K562 (cell line): ENCODE data around the gene SERTAD1. TPM values are rescaled to one million over a fixed set of nuclear protein-coding genes. Genes with fewer than 3 reads are reported as not detected.

Experiments
- DPF2 ChIP-seq: fragments of 450-650 bp; IDR thresholded peaks from 2 replicates; pipeline ENCODE4 v1.6.1; 2016
- HIVEP1 ChIP-seq: fragments of 250-450 bp; sonication (Bioruptor Pico); IDR thresholded peaks from 2 replicates; pipeline ENCODE4 v1.4.0; 2020; ENCODE audit warnings: mild to moderate bottlenecking
- KDM5B ChIP-seq: fragments of 200-600 bp; sonication (generic); IDR thresholded peaks from 2 replicates; pipeline ENCODE4 v1.6.1; 2012; ENCODE audit warnings: low read depth, mild to moderate bottlenecking, moderate library complexity, low read length, control low read depth, inconsistent platforms; ENCODE audit not compliant: insufficient replicate concordance
- KLF13 ChIP-seq: fragments of 450-650 bp; IDR thresholded peaks from 2 replicates; pipeline ENCODE4 v1.6.1; 2016; ENCODE audit warnings: missing genetic modification characterization, low read depth, mild to moderate bottlenecking, missing compliant biosample characterization, moderate library complexity, borderline replicate concordance
- POLR2H ChIP-seq: IDR thresholded peaks from 2 replicates; pipeline ENCODE4 v1.6.1; 2016; ENCODE audit warnings: missing genetic modification characterization, low read depth, mild to moderate bottlenecking, control low read depth, missing compliant biosample characterization, moderate library complexity
- PTBP1 ChIP-seq: fragments of 200-400 bp; formaldehyde crosslinking; IDR thresholded peaks from 2 replicates; pipeline ENCODE4 v1.6.1; 2017; ENCODE audit warnings: low read depth, low read length
- TAF1 ChIP-seq: IDR thresholded peaks from 2 replicates; pipeline ENCODE4 v1.6.1; 2011; ENCODE audit warnings: mild to moderate bottlenecking, low read length, moderate library complexity; ENCODE audit not compliant: insufficient read depth, control insufficient read depth, severe bottlenecking; ENCODE audit errors: extremely low read depth
- TBL1XR1 ChIP-seq, 2 experiments: IDR thresholded peaks; 2 replicates each; pipeline ENCODE4 v1.6.1; 2012; ENCODE audit warnings: improper control_type of control experiment in 2 of 2, low read length in 2 of 2, mild to moderate bottlenecking in 1 of 2
- ZNF24 ChIP-seq: fragments of 450-650 bp; IDR thresholded peaks from 2 replicates; pipeline ENCODE4 v1.6.1; 2016
- polyA plus RNA-seq, 8 experiments: library from polyadenylated mRNA; depleted of rRNA in 4 of 8; stranded (reverse) in 5 of 8; unstranded in 3 of 8; fragments of >200 nt; fragmentation: Nextera tagmentation in 2 of 8; fragmentation: Illumina TruSeq in 1 of 8; extraction: Ambion mirVana in 2 of 8; extraction: Trizol in 1 of 8; gene quantifications; 2 replicates each; pipeline versions ENCODE4 v1.2.1 to v1.2.3, GENCODE V29; 2011 to 2014; ENCODE audit warnings: inconsistent platforms in 1 of 8, missing spikeins in 1 of 8
- total RNA-seq, 7 experiments: library from RNA; depleted of rRNA in 6 of 7; stranded (reverse); fragments of >200 nt in 6 of 7; fragmentation: Illumina TruSeq in 2 of 7; extraction: Trizol in 2 of 7; gene quantifications; 2 replicates each; pipeline versions ENCODE4 v1.2.1 to v1.2.3, GENCODE V29; 2011 to 2021; ENCODE audit warnings: low replicate concordance in 1 of 7
- TF ChIP-seq, protein P1 (sequence below): fragments of 450-650 bp; IDR thresholded peaks from 2 replicates; pipeline ENCODE4 v1.6.1; 2017; ENCODE audit warnings: antibody characterized with exemption, mild to moderate bottlenecking
- TF ChIP-seq, protein P2 (sequence below), 2 experiments: fragments of 450-650 bp in 1 of 2; sonication (generic) in 1 of 2; formaldehyde crosslinking in 1 of 2; IDR thresholded peaks; 2 replicates each; pipeline versions ENCODE4 v1.7.1 to v1.9.0; 2016 to 2022; ENCODE audit warnings: inconsistent platforms in 1 of 2, mild to moderate bottlenecking in 1 of 2, missing genetic modification reagents in 1 of 2
- TF ChIP-seq, protein P3 (sequence below): sonication (generic); formaldehyde crosslinking; IDR thresholded peaks from 2 replicates; pipeline ENCODE4 v1.8.1; 2023; ENCODE audit warnings: mild to moderate bottlenecking, missing genetic modification reagents, moderate library complexity

SERTAD1 gene
- total and polyA plus RNA-seq, 9 of the 15 experiments (the other 6 are each of a cell fraction or from before 2014, with no cell fraction given): 0.15 to 8.7 (median 4.9) TPM

DNA sequence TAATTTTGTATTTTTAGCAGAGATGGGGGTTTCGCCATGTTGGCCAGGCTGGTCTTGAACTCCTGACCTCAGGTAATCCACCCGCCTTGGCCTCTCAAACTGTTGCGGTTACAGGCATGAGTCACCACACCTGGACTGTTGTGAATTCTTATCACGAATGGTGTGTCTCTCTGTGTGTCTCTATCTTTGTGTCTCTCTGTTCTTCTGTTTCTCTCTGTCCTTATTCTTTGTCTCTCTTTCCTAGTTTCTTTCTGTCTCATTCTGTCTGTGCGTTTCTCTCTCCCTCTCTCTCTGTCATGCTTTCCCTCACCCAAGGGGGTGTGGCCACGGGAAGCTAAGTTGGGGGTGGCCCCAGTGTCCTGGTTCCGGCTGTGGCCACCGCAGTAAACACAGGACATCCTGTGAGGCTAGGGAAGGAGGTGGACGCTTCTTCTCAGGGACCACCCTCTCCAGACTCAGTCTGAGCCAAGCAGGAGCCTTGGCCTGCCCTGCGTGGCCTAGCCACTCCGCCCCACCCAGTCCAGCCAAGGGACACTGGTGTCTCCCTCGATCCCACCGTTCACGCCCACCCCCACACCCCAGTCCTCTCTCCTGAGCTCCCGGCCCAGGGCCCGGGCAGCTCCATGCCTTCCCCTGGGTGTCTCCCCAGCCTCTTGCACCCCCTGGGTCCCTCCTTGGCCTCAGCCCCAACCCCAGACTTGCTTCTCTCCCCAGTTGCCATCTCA, 8.7 kb downstream of the SERTAD1 start (continued):
- no peak for TF ChIP-seq POLR2H (tag)
- TF ChIP-seq HIVEP1 (CRISPR knock-in tag): no peak
- TF ChIP-seq PTBP1: no peak
- peak; percentile 99 for TF ChIP-seq DPF2
- TF ChIP-seq KDM5B: peak; percentile 37
- peak in 1 of 2 experiments; percentile 58; a peak in 2 of 4 replicates for TF ChIP-seq TBL1XR1 (IDR thresholded peaks at IDR 0.05; ENCODE audit: low read length in 2 of 2)
- peak; percentile 52 for TF ChIP-seq TAF1
- TF ChIP-seq, protein P1, sequence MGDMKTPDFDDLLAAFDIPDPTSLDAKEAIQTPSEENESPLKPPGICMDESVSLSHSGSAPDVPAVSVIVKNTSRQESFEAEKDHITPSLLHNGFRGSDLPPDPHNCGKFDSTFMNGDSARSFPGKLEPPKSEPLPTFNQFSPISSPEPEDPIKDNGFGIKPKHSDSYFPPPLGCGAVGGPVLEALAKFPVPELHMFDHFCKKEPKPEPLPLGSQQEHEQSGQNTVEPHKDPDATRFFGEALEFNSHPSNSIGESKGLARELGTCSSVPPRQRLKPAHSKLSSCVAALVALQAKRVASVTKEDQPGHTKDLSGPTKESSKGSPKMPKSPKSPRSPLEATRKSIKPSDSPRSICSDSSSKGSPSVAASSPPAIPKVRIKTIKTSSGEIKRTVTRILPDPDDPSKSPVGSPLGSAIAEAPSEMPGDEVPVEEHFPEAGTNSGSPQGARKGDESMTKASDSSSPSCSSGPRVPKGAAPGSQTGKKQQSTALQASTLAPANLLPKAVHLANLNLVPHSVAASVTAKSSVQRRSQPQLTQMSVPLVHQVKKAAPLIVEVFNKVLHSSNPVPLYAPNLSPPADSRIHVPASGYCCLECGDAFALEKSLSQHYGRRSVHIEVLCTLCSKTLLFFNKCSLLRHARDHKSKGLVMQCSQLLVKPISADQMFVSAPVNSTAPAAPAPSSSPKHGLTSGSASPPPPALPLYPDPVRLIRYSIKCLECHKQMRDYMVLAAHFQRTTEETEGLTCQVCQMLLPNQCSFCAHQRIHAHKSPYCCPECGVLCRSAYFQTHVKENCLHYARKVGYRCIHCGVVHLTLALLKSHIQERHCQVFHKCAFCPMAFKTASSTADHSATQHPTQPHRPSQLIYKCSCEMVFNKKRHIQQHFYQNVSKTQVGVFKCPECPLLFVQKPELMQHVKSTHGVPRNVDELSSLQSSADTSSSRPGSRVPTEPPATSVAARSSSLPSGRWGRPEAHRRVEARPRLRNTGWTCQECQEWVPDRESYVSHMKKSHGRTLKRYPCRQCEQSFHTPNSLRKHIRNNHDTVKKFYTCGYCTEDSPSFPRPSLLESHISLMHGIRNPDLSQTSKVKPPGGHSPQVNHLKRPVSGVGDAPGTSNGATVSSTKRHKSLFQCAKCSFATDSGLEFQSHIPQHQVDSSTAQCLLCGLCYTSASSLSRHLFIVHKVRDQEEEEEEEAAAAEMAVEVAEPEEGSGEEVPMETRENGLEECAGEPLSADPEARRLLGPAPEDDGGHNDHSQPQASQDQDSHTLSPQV: peak; percentile 57
- no peak for TF ChIP-seq ZNF24
- TF ChIP-seq, protein P2, sequence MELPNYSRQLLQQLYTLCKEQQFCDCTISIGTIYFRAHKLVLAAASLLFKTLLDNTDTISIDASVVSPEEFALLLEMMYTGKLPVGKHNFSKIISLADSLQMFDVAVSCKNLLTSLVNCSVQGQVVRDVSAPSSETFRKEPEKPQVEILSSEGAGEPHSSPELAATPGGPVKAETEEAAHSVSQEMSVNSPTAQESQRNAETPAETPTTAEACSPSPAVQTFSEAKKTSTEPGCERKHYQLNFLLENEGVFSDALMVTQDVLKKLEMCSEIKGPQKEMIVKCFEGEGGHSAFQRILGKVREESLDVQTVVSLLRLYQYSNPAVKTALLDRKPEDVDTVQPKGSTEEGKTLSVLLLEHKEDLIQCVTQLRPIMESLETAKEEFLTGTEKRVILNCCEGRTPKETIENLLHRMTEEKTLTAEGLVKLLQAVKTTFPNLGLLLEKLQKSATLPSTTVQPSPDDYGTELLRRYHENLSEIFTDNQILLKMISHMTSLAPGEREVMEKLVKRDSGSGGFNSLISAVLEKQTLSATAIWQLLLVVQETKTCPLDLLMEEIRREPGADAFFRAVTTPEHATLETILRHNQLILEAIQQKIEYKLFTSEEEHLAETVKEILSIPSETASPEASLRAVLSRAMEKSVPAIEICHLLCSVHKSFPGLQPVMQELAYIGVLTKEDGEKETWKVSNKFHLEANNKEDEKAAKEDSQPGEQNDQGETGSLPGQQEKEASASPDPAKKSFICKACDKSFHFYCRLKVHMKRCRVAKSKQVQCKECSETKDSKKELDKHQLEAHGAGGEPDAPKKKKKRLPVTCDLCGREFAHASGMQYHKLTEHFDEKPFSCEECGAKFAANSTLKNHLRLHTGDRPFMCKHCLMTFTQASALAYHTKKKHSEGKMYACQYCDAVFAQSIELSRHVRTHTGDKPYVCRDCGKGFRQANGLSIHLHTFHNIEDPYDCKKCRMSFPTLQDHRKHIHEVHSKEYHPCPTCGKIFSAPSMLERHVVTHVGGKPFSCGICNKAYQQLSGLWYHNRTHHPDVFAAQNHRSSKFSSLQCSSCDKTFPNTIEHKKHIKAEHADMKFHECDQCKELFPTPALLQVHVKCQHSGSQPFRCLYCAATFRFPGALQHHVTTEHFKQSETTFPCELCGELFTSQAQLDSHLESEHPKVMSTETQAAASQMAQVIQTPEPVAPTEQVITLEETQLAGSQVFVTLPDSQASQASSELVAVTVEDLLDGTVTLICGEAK (IDR thresholded peaks at IDR 0.05): peak; percentile 56; the same call in 1 of the 2 replicates
- TF ChIP-seq, protein P2 (CRISPR knock-in tag; IDR thresholded peaks at IDR 0.05): no peak
- peak; percentile 65; the same call in 1 of the 2 replicates for TF ChIP-seq KLF13
- TF ChIP-seq, protein P3, sequence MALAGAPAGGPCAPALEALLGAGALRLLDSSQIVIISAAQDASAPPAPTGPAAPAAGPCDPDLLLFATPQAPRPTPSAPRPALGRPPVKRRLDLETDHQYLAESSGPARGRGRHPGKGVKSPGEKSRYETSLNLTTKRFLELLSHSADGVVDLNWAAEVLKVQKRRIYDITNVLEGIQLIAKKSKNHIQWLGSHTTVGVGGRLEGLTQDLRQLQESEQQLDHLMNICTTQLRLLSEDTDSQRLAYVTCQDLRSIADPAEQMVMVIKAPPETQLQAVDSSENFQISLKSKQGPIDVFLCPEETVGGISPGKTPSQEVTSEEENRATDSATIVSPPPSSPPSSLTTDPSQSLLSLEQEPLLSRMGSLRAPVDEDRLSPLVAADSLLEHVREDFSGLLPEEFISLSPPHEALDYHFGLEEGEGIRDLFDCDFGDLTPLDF (CRISPR knock-in tag): no peak
